ENCODE measurements around the gene EYA4.

Gene EYA4

DNA sequence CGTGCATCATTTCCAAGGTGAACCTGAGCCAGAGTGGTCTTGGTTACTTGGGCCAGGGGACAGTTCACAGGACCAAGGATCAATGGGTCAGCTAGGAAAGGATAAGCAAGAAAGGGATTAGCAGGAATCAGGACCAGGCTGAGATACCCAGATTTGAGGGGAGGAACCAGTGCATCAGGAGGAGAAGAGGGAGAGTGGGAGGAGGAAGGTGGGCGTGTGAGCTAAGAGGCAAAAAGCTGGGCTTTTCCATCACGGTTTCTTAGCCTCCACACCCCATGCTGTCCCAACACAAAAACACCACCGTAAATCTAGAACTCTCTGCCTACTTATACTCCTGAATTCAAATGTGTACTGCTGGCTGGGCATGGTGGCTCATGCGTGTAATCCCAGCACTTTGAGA, 27.5 kb downstream of the EYA4 start:
- TF ChIP-seq, protein P1, sequence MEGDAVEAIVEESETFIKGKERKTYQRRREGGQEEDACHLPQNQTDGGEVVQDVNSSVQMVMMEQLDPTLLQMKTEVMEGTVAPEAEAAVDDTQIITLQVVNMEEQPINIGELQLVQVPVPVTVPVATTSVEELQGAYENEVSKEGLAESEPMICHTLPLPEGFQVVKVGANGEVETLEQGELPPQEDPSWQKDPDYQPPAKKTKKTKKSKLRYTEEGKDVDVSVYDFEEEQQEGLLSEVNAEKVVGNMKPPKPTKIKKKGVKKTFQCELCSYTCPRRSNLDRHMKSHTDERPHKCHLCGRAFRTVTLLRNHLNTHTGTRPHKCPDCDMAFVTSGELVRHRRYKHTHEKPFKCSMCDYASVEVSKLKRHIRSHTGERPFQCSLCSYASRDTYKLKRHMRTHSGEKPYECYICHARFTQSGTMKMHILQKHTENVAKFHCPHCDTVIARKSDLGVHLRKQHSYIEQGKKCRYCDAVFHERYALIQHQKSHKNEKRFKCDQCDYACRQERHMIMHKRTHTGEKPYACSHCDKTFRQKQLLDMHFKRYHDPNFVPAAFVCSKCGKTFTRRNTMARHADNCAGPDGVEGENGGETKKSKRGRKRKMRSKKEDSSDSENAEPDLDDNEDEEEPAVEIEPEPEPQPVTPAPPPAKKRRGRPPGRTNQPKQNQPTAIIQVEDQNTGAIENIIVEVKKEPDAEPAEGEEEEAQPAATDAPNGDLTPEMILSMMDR (IDR thresholded peaks at IDR 0.05; ENCODE audit: low read length): no peak
- TF ChIP-seq EZH2 (IDR thresholded peaks at IDR 0.05; ENCODE audit: borderline replicate concordance, low read length): no peak
- Histone ChIP-seq H3K9me3 (ENCODE audit: low read length) (no peaks in the 10 kb centered on the region), H3K9me2 (ENCODE audit: low read depth, low read length) (no peaks in the 10 kb centered on the region), H3K27me3 (ENCODE audit: insufficient read depth, low read length) (no peaks in the 10 kb centered on the region), H3K27ac (ENCODE audit: low read depth, low read length, poor library complexity, severe bottlenecking) (no peak overlapping the region), H3K79me2 (ENCODE audit: insufficient read depth, low read length) (no peaks in the 10 kb centered on the region), H3F3A (ENCODE audit: insufficient read depth, low read length) (no peaks in the 10 kb centered on the region), H2AFZ (ENCODE audit: low read length) (no peak overlapping the region), H3K4me3 (ENCODE audit: low read depth, low read length, poor library complexity, severe bottlenecking) (no peak overlapping the region), H3K9ac (ENCODE audit: low read length) (no peak overlapping the region), H3K4me2 (ENCODE audit: low read length) (no peak overlapping the region), H3K4me1 (ENCODE audit: insufficient read depth, low read length, severe bottlenecking) (no peaks in the 10 kb centered on the region), H4K20me1 (ENCODE audit: insufficient read depth, low read length) (no peaks in the 10 kb centered on the region), H3K36me3 (ENCODE audit: insufficient read depth, low read length) (no peaks in the 10 kb centered on the region)

DNA sequence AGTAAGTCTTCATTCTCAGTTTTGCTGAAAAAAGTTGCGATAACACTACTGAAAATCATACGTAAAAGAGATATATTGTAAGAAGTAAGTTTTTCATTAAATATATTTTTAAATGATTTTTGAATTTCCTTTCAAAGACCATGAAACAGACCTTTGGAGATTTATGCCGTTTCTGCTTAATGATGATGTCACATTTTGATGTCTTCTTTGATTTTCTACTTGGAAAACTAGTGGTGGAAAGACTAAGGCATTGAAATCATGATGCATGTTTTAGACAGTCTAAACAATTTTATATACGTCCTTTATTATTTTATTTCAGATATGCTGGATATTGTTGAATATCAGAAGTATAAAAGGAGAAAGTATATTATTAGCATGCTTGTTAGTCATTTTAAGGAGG, 33.7 kb downstream of the EYA4 start:
- Histone ChIP-seq H3K4me2 (ENCODE audit: low read length) (no peak overlapping the region), H3K4me3 (ENCODE audit: low read depth, low read length, poor library complexity, severe bottlenecking) (no peak overlapping the region), H3K27ac (ENCODE audit: low read depth, low read length, poor library complexity, severe bottlenecking) (no peak overlapping the region), H3F3A (ENCODE audit: insufficient read depth, low read length) (no peaks in the 10 kb centered on the region), H4K20me1 (ENCODE audit: insufficient read depth, low read length) (no peaks in the 10 kb centered on the region), H2AFZ (ENCODE audit: low read length) (no peak overlapping the region), H3K9me2 (ENCODE audit: low read depth, low read length) (no peaks in the 10 kb centered on the region), H3K4me1 (ENCODE audit: insufficient read depth, low read length, severe bottlenecking) (no peaks in the 10 kb centered on the region), H3K9ac (ENCODE audit: low read length) (no peak overlapping the region), H3K27me3 (ENCODE audit: insufficient read depth, low read length) (no peaks in the 10 kb centered on the region), H3K79me2 (ENCODE audit: insufficient read depth, low read length) (no peaks in the 10 kb centered on the region), H3K36me3 (ENCODE audit: insufficient read depth, low read length) (no peaks in the 10 kb centered on the region), H3K9me3 (ENCODE audit: low read length) (no peaks in the 10 kb centered on the region)
- no peak for TF ChIP-seq EZH2 (IDR thresholded peaks at IDR 0.05; ENCODE audit: borderline replicate concordance, low read length)
- TF ChIP-seq, protein P1 (IDR thresholded peaks at IDR 0.05; ENCODE audit: low read length): no peak

DNA sequence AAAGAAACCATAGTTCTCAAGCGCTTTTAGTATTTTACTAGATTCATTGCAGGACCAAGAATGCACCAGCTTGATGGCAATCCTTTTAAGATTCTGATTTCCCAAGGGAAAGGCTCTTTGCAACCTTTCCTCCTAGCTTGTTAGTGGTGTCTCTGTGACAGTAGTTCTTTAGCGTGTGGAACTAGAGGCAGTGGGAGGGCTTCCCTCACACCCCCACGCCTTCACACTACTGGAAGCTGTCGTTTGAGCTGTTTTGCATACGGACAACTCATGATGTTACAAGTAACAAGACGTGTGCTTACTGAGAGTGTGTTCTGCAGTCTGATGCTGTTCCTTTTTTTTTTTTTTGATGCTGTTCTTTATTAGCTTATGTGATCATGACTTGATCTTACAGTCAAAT, 34.1 kb downstream of the EYA4 start:
- TF ChIP-seq, protein P1 (IDR thresholded peaks at IDR 0.05; ENCODE audit: low read length): no peak
- TF ChIP-seq EZH2 (IDR thresholded peaks at IDR 0.05; ENCODE audit: borderline replicate concordance, low read length): no peak
- H3K4me2 ChIP-seq (ENCODE audit: low read length): no peak overlapping the region
- H3K36me3 ChIP-seq (ENCODE audit: insufficient read depth, low read length): no peaks in the 10 kb centered on the region
- H2AFZ ChIP-seq (ENCODE audit: low read length): no peak overlapping the region
- no peaks in the 10 kb centered on the region for H3K27me3 ChIP-seq (ENCODE audit: insufficient read depth, low read length)
- H3K9me3 ChIP-seq (ENCODE audit: low read length): no peaks in the 10 kb centered on the region
- no peaks in the 10 kb centered on the region for H3K4me1 ChIP-seq (ENCODE audit: insufficient read depth, low read length, severe bottlenecking)
- no peaks in the 10 kb centered on the region for H3K79me2 ChIP-seq (ENCODE audit: insufficient read depth, low read length)
- H3K9ac ChIP-seq (ENCODE audit: low read length): no peak overlapping the region
- H3F3A ChIP-seq (ENCODE audit: insufficient read depth, low read length): no peaks in the 10 kb centered on the region
- H3K27ac ChIP-seq (ENCODE audit: low read depth, low read length, poor library complexity, severe bottlenecking): no peak overlapping the region
- no peak overlapping the region for H3K4me3 ChIP-seq (ENCODE audit: low read depth, low read length, poor library complexity, severe bottlenecking)
- H3K9me2 ChIP-seq (ENCODE audit: low read depth, low read length): no peaks in the 10 kb centered on the region
- H4K20me1 ChIP-seq (ENCODE audit: insufficient read depth, low read length): no peaks in the 10 kb centered on the region
